Fibroblast of the aortic adventitia (primary cell): Measurements from ENCODE around the gene FKBP9. TPM values are rescaled to one million over a fixed set of nuclear protein-coding genes. Genes with fewer than 3 reads are reported as not detected.
"Not testable (repeated sequence)": the region's sequence is repeated elsewhere in the genome, so short reads cannot be mapped to it uniquely, and the experiment has no call there.

ENCODE experiments used
- DNase-seq: peaks from one replicate; pipeline ENCODE4 v3.0.0-alpha.2; 2010; ENCODE audit warnings: low read depth
- H3K4me3 ChIP-seq: 2 replicates; pipeline ENCODE4 v1.5.1; 2011; ENCODE audit warnings: low read depth, mild to moderate bottlenecking, control low read depth, low read length, moderate library complexity
- total RNA-seq: library from RNA; depleted of rRNA; stranded (reverse); fragments of >200 nt; gene quantifications from 2 replicates; pipeline ENCODE4 v1.2.3, GENCODE V29; 2012; ENCODE audit warnings: low replicate concordance
- TF ChIP-seq, protein P1 (sequence below): IDR thresholded peaks from 2 replicates; pipeline ENCODE4 v1.5.1; 2011; ENCODE audit warnings: mild to moderate bottlenecking, low read length, control low read depth, inconsistent platforms; ENCODE audit not compliant: insufficient read depth

FKBP9 gene
- total RNA-seq, 1 donor: 387 TPM

DNA sequence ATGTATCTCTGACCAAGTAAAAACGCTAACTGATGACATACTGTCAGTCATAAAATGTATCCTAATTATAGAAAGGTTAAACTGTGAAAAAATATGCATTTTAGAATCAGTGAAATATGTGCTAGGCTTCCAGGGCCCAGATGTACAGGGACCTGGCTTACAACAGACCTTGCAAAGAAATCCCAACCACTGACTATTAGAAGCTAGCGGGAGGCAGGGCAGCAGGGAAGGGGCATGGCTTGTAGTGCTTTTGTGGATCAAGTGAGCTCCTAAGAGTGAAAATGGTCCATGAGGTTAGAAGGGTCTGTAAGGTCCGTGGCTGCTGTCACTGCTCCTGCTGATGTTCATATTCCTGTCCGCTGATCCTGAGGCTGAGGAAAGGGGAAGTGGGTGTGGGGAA is 40.7 kb downstream of the FKBP9 start:
- DNase-seq: peak; percentile 28
- H3K4me3 ChIP-seq: not testable (repeated sequence)

DNA sequence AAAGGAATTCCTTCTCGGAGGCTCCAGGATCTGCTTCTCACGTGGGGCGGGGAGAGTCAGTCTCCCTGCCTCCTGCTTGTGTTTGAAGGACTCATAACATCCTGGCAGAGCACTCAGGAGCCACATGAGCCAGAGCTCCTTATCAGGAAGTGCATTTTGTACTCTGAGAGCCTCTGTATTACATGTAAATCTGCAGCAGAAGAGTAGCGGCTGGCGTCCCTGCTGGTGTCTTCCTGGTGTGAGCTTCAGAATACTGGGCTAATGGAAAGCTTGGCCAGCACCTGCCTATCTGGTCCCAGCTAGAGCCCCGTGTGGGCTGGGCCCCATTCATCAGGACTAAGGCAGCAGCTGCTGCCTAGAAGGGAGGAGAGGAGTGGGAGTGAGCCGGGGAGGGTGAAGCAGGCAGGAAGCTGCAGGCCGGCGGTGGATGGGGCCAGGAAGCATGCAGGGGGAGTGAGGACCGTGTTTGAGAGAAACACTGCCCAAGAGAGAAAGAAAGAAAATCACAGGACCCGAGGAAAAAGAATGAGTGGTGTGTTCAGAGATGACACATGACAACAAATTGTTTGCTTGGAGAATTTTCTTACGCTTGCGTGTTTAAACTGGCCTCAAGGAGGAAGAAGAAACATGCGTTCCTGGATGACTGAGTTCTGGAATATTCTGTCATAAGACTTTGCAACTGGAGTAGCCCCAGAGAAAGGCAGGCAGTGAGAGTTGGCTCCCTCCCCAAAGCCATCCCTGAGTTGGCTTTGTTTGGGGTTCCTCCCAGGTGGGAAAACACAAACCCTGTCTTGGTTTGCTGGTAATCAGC is 41.3 kb downstream of the FKBP9 start:
- H3K4me3 ChIP-seq: not testable (repeated sequence)
- peak; percentile 94 for DNase-seq

DNA sequence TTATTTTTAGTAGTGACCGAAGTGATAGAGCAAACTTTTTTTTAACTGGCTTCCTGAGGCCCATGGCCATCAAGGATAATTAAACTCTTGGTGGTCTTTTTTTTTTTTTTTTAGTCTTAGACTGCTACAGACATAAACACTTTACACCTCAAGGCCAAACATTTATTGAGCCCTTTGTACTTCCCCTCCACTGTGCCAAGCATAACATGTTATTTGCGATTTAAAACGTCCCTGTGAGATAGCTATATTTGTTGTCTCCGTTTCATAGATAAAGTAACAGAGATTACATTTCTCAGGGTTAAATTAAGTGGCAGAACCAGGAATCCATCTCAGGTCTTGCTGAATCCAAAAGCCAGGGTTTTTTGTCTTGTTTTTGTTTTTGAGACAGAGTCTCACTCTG is 42.1 kb downstream of the FKBP9 start:
- not testable (repeated sequence) for DNase-seq, H3K4me3 ChIP-seq

More for the DNA sequence above, 41.3 kb downstream of the FKBP9 start:
- TF ChIP-seq, protein P1, sequence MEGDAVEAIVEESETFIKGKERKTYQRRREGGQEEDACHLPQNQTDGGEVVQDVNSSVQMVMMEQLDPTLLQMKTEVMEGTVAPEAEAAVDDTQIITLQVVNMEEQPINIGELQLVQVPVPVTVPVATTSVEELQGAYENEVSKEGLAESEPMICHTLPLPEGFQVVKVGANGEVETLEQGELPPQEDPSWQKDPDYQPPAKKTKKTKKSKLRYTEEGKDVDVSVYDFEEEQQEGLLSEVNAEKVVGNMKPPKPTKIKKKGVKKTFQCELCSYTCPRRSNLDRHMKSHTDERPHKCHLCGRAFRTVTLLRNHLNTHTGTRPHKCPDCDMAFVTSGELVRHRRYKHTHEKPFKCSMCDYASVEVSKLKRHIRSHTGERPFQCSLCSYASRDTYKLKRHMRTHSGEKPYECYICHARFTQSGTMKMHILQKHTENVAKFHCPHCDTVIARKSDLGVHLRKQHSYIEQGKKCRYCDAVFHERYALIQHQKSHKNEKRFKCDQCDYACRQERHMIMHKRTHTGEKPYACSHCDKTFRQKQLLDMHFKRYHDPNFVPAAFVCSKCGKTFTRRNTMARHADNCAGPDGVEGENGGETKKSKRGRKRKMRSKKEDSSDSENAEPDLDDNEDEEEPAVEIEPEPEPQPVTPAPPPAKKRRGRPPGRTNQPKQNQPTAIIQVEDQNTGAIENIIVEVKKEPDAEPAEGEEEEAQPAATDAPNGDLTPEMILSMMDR: peak; percentile 13

DNA sequence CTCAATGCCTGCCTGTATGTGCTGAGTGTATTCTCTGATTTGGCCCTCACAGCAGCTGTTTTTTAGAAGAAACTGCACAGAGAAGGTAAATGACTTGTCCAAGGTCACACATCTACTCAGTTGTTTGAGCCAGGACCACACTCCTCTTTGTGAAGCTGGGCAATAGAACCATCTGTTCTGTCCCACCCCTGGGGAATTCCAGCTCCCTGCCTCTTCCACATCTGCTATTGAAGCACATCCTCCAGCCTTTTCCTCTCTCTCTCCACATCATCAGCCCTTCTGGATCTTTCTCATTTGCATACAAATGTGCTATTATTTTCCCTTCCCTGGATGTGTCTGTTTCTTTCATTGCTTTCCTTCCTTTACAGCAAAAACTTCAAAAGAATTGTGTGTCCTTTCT is 45.9 kb downstream of the FKBP9 start:
- DNase-seq, H3K4me3 ChIP-seq: not testable (repeated sequence)

DNA sequence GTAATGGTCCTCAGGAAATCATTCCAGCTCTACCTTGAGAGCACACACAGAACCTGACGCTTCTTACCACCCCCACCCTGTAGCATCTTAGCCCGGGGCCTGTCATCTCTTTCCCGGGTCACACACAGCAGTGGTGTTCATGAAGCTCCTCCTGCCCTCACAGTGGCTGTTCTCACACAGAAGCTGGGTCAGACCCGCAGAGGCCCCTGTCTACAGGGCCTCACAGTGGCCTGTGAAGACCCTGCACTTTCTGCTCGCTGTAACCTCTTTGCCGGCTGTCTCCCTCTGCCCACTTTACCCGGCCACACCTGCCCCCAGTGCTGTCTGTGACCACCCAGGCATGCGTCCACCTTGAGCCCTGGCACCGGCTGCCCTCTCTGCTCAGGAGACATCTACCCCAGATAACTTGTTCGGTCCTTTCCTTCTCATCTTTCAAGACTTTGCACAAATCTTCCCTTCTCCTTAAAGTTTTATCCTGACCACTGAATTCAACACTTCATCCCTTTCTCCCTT is 46.9 kb downstream of the FKBP9 start:
- not testable (repeated sequence) for DNase-seq

DNA sequence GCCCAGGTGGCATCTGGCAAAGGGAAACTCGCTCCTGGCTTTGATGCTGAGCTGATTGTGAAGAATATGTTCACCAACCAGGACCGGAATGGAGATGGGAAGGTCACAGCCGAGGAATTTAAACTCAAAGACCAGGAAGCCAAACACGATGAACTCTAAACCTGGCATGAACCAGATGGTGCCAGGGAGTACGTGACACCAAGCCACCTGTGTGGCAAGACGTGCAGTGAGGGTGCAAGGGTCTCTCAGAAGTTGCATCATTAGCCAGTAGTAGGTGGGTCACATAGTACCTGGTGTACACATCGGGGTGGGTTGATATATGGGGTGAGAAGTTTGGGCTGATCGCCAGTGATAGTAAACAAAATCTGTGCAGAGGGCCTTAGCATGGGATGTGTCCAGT is 48.0 kb downstream of the FKBP9 start:
- not testable (repeated sequence) for H3K4me3 ChIP-seq, DNase-seq

More for the DNA sequence above, 46.9 kb downstream of the FKBP9 start:
- not testable (repeated sequence) for H3K4me3 ChIP-seq

DNA sequence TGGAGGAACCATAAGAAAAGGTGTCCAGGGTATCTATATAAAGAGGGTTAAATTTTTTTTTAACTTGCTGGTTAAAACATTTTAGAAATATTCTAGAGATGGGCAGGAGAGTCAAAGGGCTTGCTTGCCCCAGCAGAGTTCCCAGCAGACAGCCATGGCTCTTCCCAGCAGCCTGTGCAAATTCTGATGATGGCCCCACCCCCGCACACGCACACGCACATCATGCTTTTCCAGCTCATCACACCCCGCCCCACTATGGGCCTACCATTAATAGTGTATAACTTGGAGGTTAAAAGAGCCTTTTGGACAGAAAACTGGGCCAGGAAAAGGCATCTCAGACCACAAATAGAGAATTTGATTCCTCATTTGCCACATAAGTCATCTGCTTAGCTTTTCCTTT is 48.5 kb downstream of the FKBP9 start:
- DNase-seq, H3K4me3 ChIP-seq: not testable (repeated sequence)

DNA sequence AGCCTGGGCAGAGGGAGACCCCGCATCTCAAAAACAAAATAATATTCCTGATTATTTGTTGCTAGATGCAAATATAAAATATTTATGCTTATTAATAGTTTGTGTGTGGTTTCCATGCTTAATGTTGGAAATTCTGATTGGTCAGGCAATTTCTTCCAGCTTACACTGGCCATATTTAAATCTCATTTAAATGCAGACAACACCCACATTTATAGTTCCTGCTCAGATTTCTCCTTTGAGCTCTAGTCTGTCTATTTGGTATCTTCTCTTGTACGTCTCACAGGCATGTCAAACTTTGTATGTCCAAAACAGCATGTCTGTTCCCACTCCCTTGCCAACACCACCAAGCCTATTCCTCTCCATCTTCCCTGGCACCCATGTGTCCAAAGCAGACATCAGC is 52.5 kb downstream of the FKBP9 start:
- TF ChIP-seq, protein P1: no peak
- no peak overlapping the region for H3K4me3 ChIP-seq
- DNase-seq: no peak

DNA sequence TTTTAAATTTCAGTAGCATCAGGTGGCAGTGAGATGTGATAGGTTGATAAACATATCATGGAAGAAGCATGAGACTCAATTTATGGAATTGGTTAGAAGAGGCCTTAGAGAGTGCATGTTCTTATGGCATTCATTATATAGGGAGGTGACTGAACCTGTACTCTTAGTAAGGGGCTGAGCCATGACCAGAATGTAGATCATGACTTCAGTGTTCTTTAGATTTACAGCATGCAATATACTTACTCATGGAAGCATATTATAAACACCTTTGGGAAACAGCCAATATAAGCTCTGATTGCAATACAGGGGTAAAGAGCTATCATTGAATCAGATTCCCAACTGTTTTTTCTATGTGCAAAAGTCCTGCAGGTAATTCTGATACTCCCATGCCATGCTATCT is 55.1 kb downstream of the FKBP9 start:
- no peak overlapping the region for H3K4me3 ChIP-seq
- TF ChIP-seq, protein P1: no peak
- DNase-seq: no peak

DNA sequence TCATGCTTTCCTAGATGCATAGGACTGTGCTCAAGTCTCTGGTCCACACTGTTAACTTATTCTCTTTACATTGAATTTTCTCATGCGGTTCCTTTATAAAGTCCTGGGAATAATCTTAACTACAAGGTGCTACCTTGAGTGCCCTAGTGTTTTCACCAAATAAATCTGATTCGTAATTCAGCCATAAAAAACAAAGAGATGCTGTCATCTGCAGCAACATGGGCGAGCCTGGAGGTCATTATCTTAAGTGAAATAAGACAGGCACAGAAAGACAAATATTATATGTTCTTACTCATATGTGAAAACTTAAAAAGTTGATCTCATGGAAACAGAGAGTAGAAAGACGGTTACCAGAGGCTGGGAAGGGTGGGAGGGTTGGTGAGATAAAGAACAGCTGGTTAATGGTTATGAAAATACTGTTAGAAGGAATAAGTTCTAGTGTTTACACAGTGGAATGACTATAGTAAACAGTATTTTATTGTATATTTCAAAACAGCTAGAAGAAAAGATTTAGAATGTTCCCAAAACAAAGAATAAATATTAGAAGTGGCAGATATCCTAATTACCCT is 67.0 kb downstream of the FKBP9 start:
- TF ChIP-seq, protein P1: no peak
- no peak for DNase-seq
- no peak overlapping the region for H3K4me3 ChIP-seq
